Measurements from ENCODE around the gene GLIPR1. TPM values are rescaled to one million over a fixed set of nuclear protein-coding genes. Genes with fewer than 3 reads are reported as not detected.

GLIPR1 gene
- total RNA-seq, 2 experiments from 2014 or later, result 30.5 to 33.0 TPM

DNA sequence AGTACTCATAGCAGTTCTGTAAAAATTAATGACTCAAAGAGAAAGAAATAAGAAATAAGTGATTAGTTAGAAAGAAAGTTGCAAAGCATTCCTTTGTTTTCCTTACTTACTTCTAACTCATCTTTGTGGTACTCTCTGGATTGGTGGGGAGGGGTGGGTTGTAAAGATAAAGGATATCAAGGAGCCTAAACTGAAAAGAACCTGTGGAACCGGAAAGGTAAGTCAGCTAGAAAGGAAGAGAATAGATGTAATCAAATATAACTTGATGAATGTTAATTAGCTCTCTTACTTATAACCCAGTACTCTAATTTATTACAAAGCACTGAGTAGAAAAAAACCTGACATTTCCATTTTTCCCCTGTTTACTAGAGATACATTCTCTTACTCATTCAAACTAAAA is 68.3 kb downstream of the GLIPR1 start:
- Mint-ChIP-seq H3K9me3 (ENCODE audit: insufficient read depth) (no peaks in the 10 kb centered on the region), H3K36me3 (ENCODE audit: low read depth) (no peaks in the 10 kb centered on the region)
- POLR2A ChIA-PET, result no interaction called here

GRCh38 chr12:75549989-75550388 is 69.4 kb downstream of the GLIPR1 start:
- ChIA-PET CTCF (interaction anchor here (2.0 kb wide), 1 partner anchor 23 kb away, joined by 6 read pairs; no protein-coding TSS in a partner anchor), POLR2A (no interaction called here)
- no peaks in the 10 kb centered on the region for H3K4me1 Mint-ChIP-seq (ENCODE audit: low read depth)
- no peak overlapping the region for H3K27ac Mint-ChIP-seq
- no peaks in the 10 kb centered on the region for H3K36me3 Mint-ChIP-seq (ENCODE audit: low read depth)
- H3K27me3 Mint-ChIP-seq (ENCODE audit: low read depth), result peaks cover 42% of the 10 kb centered on the region
- H3K9me3 Mint-ChIP-seq (ENCODE audit: insufficient read depth), result no peaks in the 10 kb centered on the region
- no peak overlapping the region for H3K4me3 Mint-ChIP-seq
- no peak for ATAC-seq
- DNase-seq, result no peak

More for the DNA sequence above, 68.3 kb downstream of the GLIPR1 start:
- H3K27me3 Mint-ChIP-seq (ENCODE audit: low read depth), result peaks cover 48% of the 10 kb centered on the region
- no peak for ATAC-seq
- no peak overlapping the region for H3K27ac Mint-ChIP-seq
- DNase-seq, result no peak
- no peak overlapping the region for H3K4me3 Mint-ChIP-seq
- no peaks in the 10 kb centered on the region for H3K4me1 Mint-ChIP-seq (ENCODE audit: low read depth)
- CTCF ChIA-PET, result no interaction called here

- no peak overlapping the region for H3K4me3 Mint-ChIP-seq
- no peak overlapping the region for H3K27ac Mint-ChIP-seq
- CTCF ChIA-PET, result interaction anchor here (1.0 to 2.0 kb wide), 2 partner anchors 7 to 24 kb away, joined by 3 to 6 read pairs; no protein-coding TSS in a partner anchor
- no peaks in the 10 kb centered on the region for H3K36me3 Mint-ChIP-seq (ENCODE audit: low read depth)
- ATAC-seq (no peak), DNase-seq (no peak)
- H3K9me3 Mint-ChIP-seq (ENCODE audit: insufficient read depth), result no peaks in the 10 kb centered on the region
- POLR2A ChIA-PET, result no interaction called here
- peaks cover 44% of the 10 kb centered on the region for H3K27me3 Mint-ChIP-seq (ENCODE audit: low read depth)
- no peaks in the 10 kb centered on the region for H3K4me1 Mint-ChIP-seq (ENCODE audit: low read depth)
Observed at GRCh38 chr12:75550401-75551240, 70.1 kb downstream of the GLIPR1 start.

DNA sequence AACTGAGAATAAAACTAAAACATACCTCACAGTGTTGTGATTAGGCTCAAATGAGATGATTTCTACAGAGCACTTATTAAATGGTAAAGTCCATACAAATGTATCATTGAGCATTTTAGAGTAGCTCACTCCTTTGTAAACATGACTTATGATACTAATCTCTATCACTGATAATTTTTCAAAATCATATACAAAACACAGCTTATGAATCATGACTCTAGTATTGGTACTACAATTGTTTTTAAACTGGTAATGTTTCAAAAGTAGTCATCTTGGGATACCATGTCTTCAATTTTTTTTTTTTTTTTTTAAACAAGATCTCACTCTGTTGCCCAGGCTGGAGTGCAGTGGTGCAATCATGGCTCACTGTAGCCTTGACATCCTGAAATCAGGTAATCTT is 70.9 kb downstream of the GLIPR1 start:
- H3K36me3 Mint-ChIP-seq (ENCODE audit: low read depth), result no peaks in the 10 kb centered on the region
- ChIA-PET CTCF (interaction anchor here (1.0 to 2.0 kb wide), 2 partner anchors 8 to 25 kb away, joined by 3 to 6 read pairs; no protein-coding TSS in a partner anchor), POLR2A (no interaction called here)
- no peak for DNase-seq
- H3K4me1 Mint-ChIP-seq (ENCODE audit: low read depth), result no peaks in the 10 kb centered on the region
- no peaks in the 10 kb centered on the region for H3K9me3 Mint-ChIP-seq (ENCODE audit: insufficient read depth)
- ATAC-seq, result no peak
- peaks cover 41% of the 10 kb centered on the region for H3K27me3 Mint-ChIP-seq (ENCODE audit: low read depth)
- no peak overlapping the region for H3K27ac Mint-ChIP-seq
- H3K4me3 Mint-ChIP-seq, result no peak overlapping the region

- peaks cover 39% of the 10 kb centered on the region for H3K27me3 Mint-ChIP-seq (ENCODE audit: low read depth)
- no peak for ATAC-seq
- no peaks in the 10 kb centered on the region for H3K9me3 Mint-ChIP-seq (ENCODE audit: insufficient read depth)
- no peaks in the 10 kb centered on the region for H3K36me3 Mint-ChIP-seq (ENCODE audit: low read depth)
- POLR2A ChIA-PET, result no interaction called here
- no peak overlapping the region for H3K4me3 Mint-ChIP-seq
- no peak overlapping the region for H3K27ac Mint-ChIP-seq
- CTCF ChIA-PET, result interaction anchor here (1.7 kb wide), 1 partner anchor 26 kb away, joined by 3 read pairs; no protein-coding TSS in a partner anchor
- DNase-seq, result no peak
- no peaks in the 10 kb centered on the region for H3K4me1 Mint-ChIP-seq (ENCODE audit: low read depth)
Observed at GRCh38 chr12:75553398-75553797, 72.8 kb downstream of the GLIPR1 start.

Other genes starting within 250 kb of the GLIPR1 start
- 1 to 10 TPM; 3.1 to 4.1 TPM for gene CAPS2, start 150.4 kb upstream of the GLIPR1 start, total RNA-seq
- gene GLIPR1L1, start 146.1 kb upstream of the GLIPR1 start, total RNA-seq, result not detected
- gene GLIPR1L2, start 89.7 kb upstream of the GLIPR1 start, total RNA-seq, result not detected
- gene KRR1, start 30.9 kb downstream of the GLIPR1 start, total RNA-seq, result 10 to 100 TPM; 71.0 to 73.1 TPM